K562 (cell line): ENCODE data around the gene GPD2. TPM values are rescaled to one million over a fixed set of nuclear protein-coding genes. Genes with fewer than 3 reads are reported as not detected.

Source experiments
- ATAC-seq: fragments of 200-7000 bp; cut with Tn5 transposase; 3 replicates; pipeline ENCODE4 v1.9.1; 2020; ENCODE audit warnings: moderate library complexity
- BruUV-seq: library from RNA; stranded (reverse); fragments of 400-500 nt; replicated peaks from 2 replicates; lab custom pipeline; 2021; lab: Mats Ljungman, UMichigan
- CTCF ChIA-PET: fragments of 300-600 bp; formaldehyde crosslinking; extraction: SDS; loops from one replicate; lab custom pipeline; 2021; ENCODE audit warnings: low intra/inter-chr PET ratio; lab: Yijun Ruan, JAX
- POLR2A ChIA-PET: fragments of 300-600, 350-650 bp; sonication (Branson Sonifier 250); formaldehyde crosslinking; extraction: SDS; loops from one replicate; lab custom pipeline; 2021; ENCODE audit warnings: antibody characterized with exemption, inconsistent platforms; lab: Yijun Ruan, JAX
- DNase-seq, 4 experiments: peaks; one replicate each; pipeline versions ENCODE4 v3.0.0 to v3.0.0-alpha.2; 2011 to 2018; ENCODE audit warnings: low spot score in 3 of 4, mixed read lengths in 3 of 4; ENCODE audit errors: extremely low read depth in 1 of 4
- FAIRE-seq: peaks from 2 replicates; lab custom pipeline; 2011; peaks lifted over from hg19 to GRCh38; lab: Jason Lieb, UNC
- H2AFZ ChIP-seq: 2 replicates; pipeline ENCODE4 v1.6.0; 2011; ENCODE audit warnings: low read depth, low read length, control low read depth, inconsistent platforms
- H3K27ac ChIP-seq: fragments of 200-600 bp; 3 replicates; pipeline ENCODE4 v1.8.0; 2011; ENCODE audit warnings: low read depth, mild to moderate bottlenecking, control low read depth, inconsistent platforms, low read length, moderate library complexity, mixed read lengths; ENCODE audit errors: extremely low read depth
- H3K27me3 ChIP-seq, 2 experiments: fragments of 300-600 bp in 1 of 2; 2 replicates in 1 of 2; 3 replicates in 1 of 2; pipeline versions ENCODE4 v1.6.0 to v1.8.0; 2011; ENCODE audit warnings: inconsistent platforms in 2 of 2, low read length in 2 of 2, mild to moderate bottlenecking in 1 of 2, mixed read lengths in 1 of 2, moderate library complexity in 1 of 2; ENCODE audit not compliant: control insufficient read depth in 2 of 2, insufficient read depth in 2 of 2
- H3K36me3 ChIP-seq: fragments of 300-600 bp; 3 replicates; pipeline ENCODE4 v1.8.0; 2011; ENCODE audit warnings: mild to moderate bottlenecking, low read length, inconsistent platforms; ENCODE audit not compliant: control insufficient read depth, insufficient read depth
- H3K4me1 ChIP-seq, 2 experiments: fragments of 200-600 bp in 1 of 2; replicated peaks in 1 of 2; 2 replicates in 1 of 2; 3 replicates in 1 of 2; pipeline versions ENCODE4 v1.5.1 to v1.8.0; 2011; ENCODE audit warnings: inconsistent platforms in 2 of 2, low read length in 2 of 2, mild to moderate bottlenecking in 1 of 2, mixed read lengths in 1 of 2, moderate library complexity in 1 of 2; ENCODE audit not compliant: control insufficient read depth in 2 of 2, insufficient read depth in 2 of 2
- H3K4me2 ChIP-seq: 2 replicates; pipeline ENCODE4 v1.6.1; 2011; ENCODE audit warnings: low read length, control low read depth, inconsistent platforms, mixed read lengths; ENCODE audit not compliant: insufficient read depth
- H3K4me3 ChIP-seq: fragments of 200-600 bp; sonication (generic), shearing (Covaris generic); 2 replicates; pipeline ENCODE4 v1.5.1; 2016; ENCODE audit warnings: control low read depth, inconsistent platforms
- H3K79me2 ChIP-seq: fragments of 200-600 bp; 3 replicates; pipeline ENCODE4 v1.8.0; 2011; ENCODE audit warnings: low read length, inconsistent platforms; ENCODE audit not compliant: control insufficient read depth, insufficient read depth
- H3K9ac ChIP-seq, 2 experiments: 2 replicates each; pipeline versions ENCODE4 v1.6.0 to v1.6.1; 2011; ENCODE audit warnings: low read depth in 2 of 2, low read length in 2 of 2, control low read depth in 1 of 2, inconsistent platforms in 1 of 2, mild to moderate bottlenecking in 1 of 2, mixed read lengths in 1 of 2; ENCODE audit not compliant: insufficient read depth in 1 of 2
- H3K9me1 ChIP-seq: one replicate; pipeline ENCODE4 v1.6.0; 2011; ENCODE audit warnings: inconsistent platforms, mild to moderate bottlenecking, low read length, moderate library complexity; ENCODE audit not compliant: control insufficient read depth, insufficient read depth
- H3K9me3 ChIP-seq: replicated peaks from 2 replicates; pipeline ENCODE4 v1.5.1; 2011; ENCODE audit warnings: low read depth, low read length, inconsistent platforms; ENCODE audit not compliant: control insufficient read depth, insufficient read depth
- H4K20me1 ChIP-seq: replicated peaks from 2 replicates; pipeline ENCODE4 v1.6.1; 2011; ENCODE audit warnings: low read length, inconsistent platforms, mixed read lengths; ENCODE audit not compliant: control insufficient read depth, insufficient read depth
- POLR2B ChIP-seq: fragments of 450-650 bp; IDR thresholded peaks from 2 replicates; pipeline ENCODE4 v1.6.1; 2018; ENCODE audit warnings: low read depth; ENCODE audit not compliant: partially characterized antibody
- PRPF4 ChIP-seq: fragments of 200-400 bp; formaldehyde crosslinking; IDR thresholded peaks from one replicate; pipeline ENCODE4 v1.6.1; 2017; ENCODE audit warnings: low read length, low read depth, mild to moderate bottlenecking; ENCODE audit not compliant: insufficient read depth, poor library complexity, severe bottlenecking
- RBM25 ChIP-seq: fragments of 200-400 bp; formaldehyde crosslinking; IDR thresholded peaks from 2 replicates; pipeline ENCODE4 v1.6.1; 2018; ENCODE audit warnings: low read length, low read depth, moderate library complexity; ENCODE audit not compliant: severe bottlenecking
- RBM34 ChIP-seq: fragments of 200-400 bp; formaldehyde crosslinking; IDR thresholded peaks from 2 replicates; pipeline ENCODE4 v1.6.1; 2018; ENCODE audit warnings: low read length, borderline replicate concordance; ENCODE audit not compliant: insufficient read depth
- STAT5A ChIP-seq: IDR thresholded peaks from 2 replicates; pipeline ENCODE4 v1.6.1; 2012; ENCODE audit warnings: low read length, inconsistent platforms, borderline replicate concordance
- ZBTB8A ChIP-seq: fragments of 450-650 bp; IDR thresholded peaks from 2 replicates; pipeline ENCODE4 v1.6.1; 2018; ENCODE audit warnings: mild to moderate bottlenecking, moderate library complexity; ENCODE audit not compliant: partially characterized antibody
- ZNF41 ChIP-seq: fragments of 250-450 bp; sonication (Bioruptor Pico); conservative IDR thresholded peaks from 2 replicates; pipeline ENCODE4 v1.4.0; 2020; ENCODE audit warnings: mild to moderate bottlenecking
- ZNF444 ChIP-seq: fragments of 250-450 bp; sonication (Bioruptor Pico); IDR thresholded peaks from 2 replicates; pipeline ENCODE4 v1.4.0; 2020; ENCODE audit warnings: mild to moderate bottlenecking, moderate library complexity
- ZNF780A ChIP-seq: fragments of 250-450 bp; sonication (Bioruptor Pico); IDR thresholded peaks from 2 replicates; pipeline ENCODE4 v1.5.0; 2021; ENCODE audit warnings: mild to moderate bottlenecking
- WGBS: fragments of 100-300 bp; shearing (Covaris generic); methylation state at CpG from one replicate; pipeline ENCODE4 v1.1.6; 2016; ENCODE audit warnings: low coverage, mixed read lengths; ENCODE audit not compliant: insufficient coverage; ENCODE audit errors: missing lambda C conversion rate; 5-methylcytosine and 5-hydroxymethylcytosine counted together
- in situ Hi-C: fragments of 300-500 bp; cut with MboI; formaldehyde crosslinking; loops from 4 replicates; pipeline ENCODE4 v1.15.0; 2018; ENCODE audit warnings: inconsistent platforms, mixed read lengths
- intact Hi-C: fragments of 100-400 bp; cut with micrococcal nuclease; formaldehyde crosslinking; loops from 2 replicates; pipeline ENCODE4 v1.14.2; 2022
- polyA plus RNA-seq, 8 experiments: library from polyadenylated mRNA; depleted of rRNA in 4 of 8; stranded (reverse) in 5 of 8; unstranded in 3 of 8; fragments of >200 nt; fragmentation: Nextera tagmentation in 2 of 8; fragmentation: Illumina TruSeq in 1 of 8; extraction: Ambion mirVana in 2 of 8; extraction: Trizol in 1 of 8; gene quantifications; 2 replicates each; pipeline versions ENCODE4 v1.2.1 to v1.2.3, GENCODE V29; 2011 to 2014; ENCODE audit warnings: inconsistent platforms in 1 of 8, missing spikeins in 1 of 8
- total RNA-seq, 7 experiments: library from RNA; depleted of rRNA in 6 of 7; stranded (reverse); fragments of >200 nt in 6 of 7; fragmentation: Illumina TruSeq in 2 of 7; extraction: Trizol in 2 of 7; gene quantifications; 2 replicates each; pipeline versions ENCODE4 v1.2.1 to v1.2.3, GENCODE V29; 2011 to 2021; ENCODE audit warnings: low replicate concordance in 1 of 7
- TF ChIP-seq, protein P1 (sequence below): fragments of 450-650 bp; IDR thresholded peaks from 2 replicates; pipeline ENCODE4 v1.6.1; 2016; ENCODE audit warnings: low read depth, mild to moderate bottlenecking, moderate library complexity

Gene GPD2
- total and polyA plus RNA-seq, 9 of the 15 experiments (the other 6 are each of a cell fraction or from before 2014, with no cell fraction given): 5.2 to 39.2 (median 19.0) TPM

DNA sequence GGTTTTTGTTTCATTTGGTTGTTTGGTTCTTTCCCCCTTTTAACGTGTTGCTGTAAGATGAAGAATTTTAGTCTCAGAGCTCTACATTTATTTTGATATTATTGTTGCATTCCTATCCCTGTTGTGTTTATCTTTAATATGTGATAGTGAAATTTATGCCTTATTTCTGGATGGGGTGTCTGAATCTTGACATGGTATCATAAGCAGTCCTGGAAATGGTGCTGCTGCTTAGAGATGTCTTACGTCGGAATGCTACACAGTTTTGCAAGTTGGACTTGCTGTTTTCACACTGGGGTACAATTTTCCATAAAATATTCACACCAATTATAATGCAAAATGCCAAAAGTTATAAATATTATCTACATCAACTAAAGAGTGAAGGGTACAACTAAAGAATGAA is 164.0 kb downstream of the GPD2 start:
- FAIRE-seq (no peak), ATAC-seq (no peak), DNase-seq (no peak)
- intact Hi-C loops: no loop called here
- H3K9me1 ChIP-seq: no peaks in the 10 kb centered on the region
- H4K20me1 ChIP-seq: no peaks in the 10 kb centered on the region
- no peak overlapping the region for H3K4me3 ChIP-seq
- TF ChIP-seq RBM34 (no peak), ZNF41 (no peak), ZNF780A (CRISPR knock-in tag) (no peak), RBM25 (no peak), ZBTB8A (no peak), ZNF444 (no peak), STAT5A (no peak), POLR2B (no peak), PRPF4 (no peak)
- TF ChIP-seq, protein P1, sequence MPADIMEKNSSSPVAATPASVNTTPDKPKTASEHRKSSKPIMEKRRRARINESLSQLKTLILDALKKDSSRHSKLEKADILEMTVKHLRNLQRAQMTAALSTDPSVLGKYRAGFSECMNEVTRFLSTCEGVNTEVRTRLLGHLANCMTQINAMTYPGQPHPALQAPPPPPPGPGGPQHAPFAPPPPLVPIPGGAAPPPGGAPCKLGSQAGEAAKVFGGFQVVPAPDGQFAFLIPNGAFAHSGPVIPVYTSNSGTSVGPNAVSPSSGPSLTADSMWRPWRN: no peak
- H3K4me1 ChIP-seq: no peaks in the 10 kb centered on the region
- H2AFZ ChIP-seq: no peak overlapping the region
- ChIA-PET POLR2A (no interaction called here), CTCF (no interaction called here)
- no peak overlapping the region for H3K9ac ChIP-seq
- no peaks in the 10 kb centered on the region for H3K9me3 ChIP-seq
- in situ Hi-C loops: no loop called here
- H3K4me2 ChIP-seq: no peak overlapping the region
- H3K27me3 ChIP-seq: no peaks in the 10 kb centered on the region
- H3K79me2 ChIP-seq: no peaks in the 10 kb centered on the region
- 23% methylated on average over 3 of the region's 3 CpGs for WGBS
- no peaks in the 10 kb centered on the region for H3K36me3 ChIP-seq
- H3K27ac ChIP-seq: no peak overlapping the region
- no TSS peak for BruUV-seq
